Endothelial cell of umbilical vein (primary cell): ENCODE results near the gene RALGAPA1. TPM values are rescaled to one million over a fixed set of nuclear protein-coding genes. Genes with fewer than 3 reads are reported as not detected.

Experiments
- BruUV-seq: library from RNA; stranded (reverse); fragments of 400-500 nt; replicated peaks from 2 replicates; lab custom pipeline; 2021; lab: Mats Ljungman, UMichigan
- CTCF ChIA-PET: fragments of 300-600, 350-600 bp; sonication (Branson Sonifier 250); formaldehyde crosslinking; loops from one replicate; lab custom pipeline; 2021; ENCODE audit warnings: antibody characterized with exemption, inconsistent platforms; lab: Charles Lee
- POLR2A ChIA-PET: fragments of 300-600, 350-600 bp; sonication (Branson Sonifier 250); formaldehyde crosslinking; loops from one replicate; lab custom pipeline; 2021; ENCODE audit warnings: antibody characterized with exemption, inconsistent platforms; lab: Charles Lee
- DNase-seq: peaks from one replicate; pipeline ENCODE4 v3.0.0-alpha.2; 2011; ENCODE audit warnings: low read depth, low spot score
- FAIRE-seq: peaks from 2 replicates; lab custom pipeline; 2011; peaks lifted over from hg19 to GRCh38; lab: Jason Lieb, UNC
- H2AFZ ChIP-seq: 2 replicates; pipeline ENCODE4 v1.6.0; 2012; ENCODE audit warnings: low read depth, low read length, control low read depth, inconsistent platforms
- H3K27ac ChIP-seq: 2 replicates; pipeline ENCODE4 v1.5.1; 2011; ENCODE audit warnings: low read depth, mild to moderate bottlenecking, control low read depth, low read length, moderate library complexity; ENCODE audit not compliant: insufficient read depth
- H3K27me3 ChIP-seq, 2 experiments: 2 replicates each; pipeline versions ENCODE4 v1.6.0 to v1.6.1; 2011; ENCODE audit warnings: low read length in 2 of 2, mixed read lengths in 1 of 2; ENCODE audit not compliant: control insufficient read depth in 2 of 2, insufficient read depth in 2 of 2
- H3K36me3 ChIP-seq, 2 experiments: 2 replicates in 1 of 2; 3 replicates in 1 of 2; pipeline ENCODE4 v1.5.1; 2011; ENCODE audit warnings: low read length in 2 of 2, mild to moderate bottlenecking in 1 of 2, moderate library complexity in 1 of 2; ENCODE audit not compliant: control insufficient read depth in 2 of 2, insufficient read depth in 2 of 2; ENCODE audit errors: extremely low read depth in 1 of 2
- H3K4me1 ChIP-seq: 3 replicates; pipeline ENCODE4 v1.5.1; 2011; ENCODE audit warnings: mild to moderate bottlenecking, low read length; ENCODE audit not compliant: control insufficient read depth, insufficient read depth; ENCODE audit errors: extremely low read depth
- H3K4me2 ChIP-seq: 2 replicates; pipeline ENCODE4 v1.6.1; 2011; ENCODE audit warnings: low read length, control low read depth, mixed read lengths; ENCODE audit not compliant: insufficient read depth
- H3K4me3 ChIP-seq, 3 experiments: fragments of 200-600 bp in 1 of 3; sonication (generic), shearing (Covaris generic) in 1 of 3; replicated peaks in 1 of 3; 2 replicates each; pipeline ENCODE4 v1.5.1; 2011 to 2016; ENCODE audit warnings: control low read depth in 3 of 3, low read length in 3 of 3, mild to moderate bottlenecking in 2 of 3, inconsistent platforms in 1 of 3, low read depth in 1 of 3, moderate library complexity in 1 of 3; ENCODE audit not compliant: insufficient read depth in 1 of 3
- H3K79me2 ChIP-seq: 2 replicates; pipeline ENCODE4 v1.6.0; 2012; ENCODE audit warnings: low read length, inconsistent platforms; ENCODE audit not compliant: control insufficient read depth, insufficient read depth
- H3K9ac ChIP-seq: replicated peaks from 2 replicates; pipeline ENCODE3; 2011; ENCODE audit warnings: low read length, control low read depth; ENCODE audit not compliant: insufficient read depth; ENCODE audit errors: extremely low read depth
- H3K9me1 ChIP-seq: replicated peaks from 3 replicates; pipeline ENCODE4 v1.6.0; 2011; ENCODE audit warnings: mild to moderate bottlenecking, low read length; ENCODE audit not compliant: control insufficient read depth, insufficient read depth; ENCODE audit errors: extremely low read depth
- H3K9me3 ChIP-seq: replicated peaks from 2 replicates; pipeline ENCODE4 v1.5.1; 2012; ENCODE audit warnings: low read length, inconsistent platforms; ENCODE audit not compliant: control insufficient read depth, insufficient read depth
- H4K20me1 ChIP-seq: replicated peaks from 2 replicates; pipeline ENCODE3; 2011; ENCODE audit warnings: mild to moderate bottlenecking, low read length; ENCODE audit not compliant: control insufficient read depth, insufficient read depth; ENCODE audit errors: extremely low read depth
- EZH2 ChIP-seq: IDR thresholded peaks from 2 replicates; pipeline ENCODE4 v1.6.1; 2012; ENCODE audit warnings: borderline replicate concordance, low read depth, mild to moderate bottlenecking, moderate library complexity, low read length, inconsistent platforms; ENCODE audit not compliant: severe bottlenecking
- FOS ChIP-seq: IDR thresholded peaks from 2 replicates; pipeline ENCODE4 v1.6.1; 2011; ENCODE audit warnings: mild to moderate bottlenecking, low read length, moderate library complexity, borderline replicate concordance; ENCODE audit not compliant: insufficient read depth
- GATA2 ChIP-seq: IDR thresholded peaks from 2 replicates; pipeline ENCODE4 v1.7.0; 2011; ENCODE audit warnings: low read depth, mild to moderate bottlenecking, moderate library complexity, mixed read lengths, low read length; ENCODE audit not compliant: insufficient read length, insufficient read depth
- JUN ChIP-seq: IDR thresholded peaks from 2 replicates; pipeline ENCODE4 v1.6.1; 2011; ENCODE audit warnings: borderline replicate concordance, low read depth; ENCODE audit not compliant: insufficient read length, insufficient read depth
- MAX ChIP-seq: IDR thresholded peaks from 2 replicates; pipeline ENCODE4 v1.6.1; 2011; ENCODE audit not compliant: insufficient read depth, insufficient read length
- MYC ChIP-seq: IDR thresholded peaks from one replicate; pipeline ENCODE4 v1.6.1; 2011; ENCODE audit warnings: mild to moderate bottlenecking, low read depth, low read length
- POLR2AphosphoS5 ChIP-seq: IDR thresholded peaks from 2 replicates; pipeline ENCODE4 v1.6.1; 2012; ENCODE audit warnings: low read depth, mild to moderate bottlenecking, control low read depth, low read length, moderate library complexity; ENCODE audit not compliant: insufficient read depth
- dilution Hi-C: fragments of 300-500 bp; cut with MboI; formaldehyde crosslinking; loops from one replicate; pipeline ENCODE4 v1.15.0; 2019; ENCODE audit warnings: low sequenced_read_pairs; ENCODE audit not compliant: extremely low pct_ligation_motif_present
- intact Hi-C: fragments of 100-400 bp; cut with micrococcal nuclease; formaldehyde crosslinking; loops from one replicate; pipeline ENCODE4 v1.10.0; 2022
- polyA plus RNA-seq, 4 experiments: library from polyadenylated mRNA; depleted of rRNA in 3 of 4; stranded (reverse) in 3 of 4; unstranded in 1 of 4; fragments of >200 nt; gene quantifications; 2 replicates each; pipeline versions ENCODE4 v1.2.1 to v1.2.3, GENCODE V29; 2011 to 2012; ENCODE audit warnings: missing spikeins in 1 of 4
- total RNA-seq: library from RNA; stranded (reverse); gene quantifications from 2 replicates; pipeline ENCODE4 v1.2.3, GENCODE V29; 2021

Gene RALGAPA1
- total and polyA plus RNA-seq, 2 donors (not counting 3 experiments of a cell fraction or from before 2014, with no cell fraction given) = 6.1 to 30.9 TPM

- ChIA-PET POLR2A (no interaction called here), CTCF (interaction anchor here (0.6 kb wide), 1 partner anchor 29 kb away, joined by 4 read pairs; no protein-coding TSS in a partner anchor)
- intact Hi-C loops (no loop called here), dilution Hi-C loops (no loop called here)
- no TSS peak for BruUV-seq
- TF ChIP-seq GATA2 (peak; percentile 53), JUN (peak; percentile 52), MAX (no peak), FOS (peak; percentile 86), POLR2AphosphoS5 (peak; percentile 53), MYC (no peak)
- DNase-seq (peak; percentile 67), FAIRE-seq (peak; percentile 90)
- Histone ChIP-seq H3K27me3 (no peaks in the 10 kb centered on the region), H3K27ac (peak overlapping the region; percentile 86), H3K4me2 (peak overlapping the region; percentile 73), H3K9me3 (no peaks in the 10 kb centered on the region), H3K79me2 (no peaks in the 10 kb centered on the region), H2AFZ (peak overlapping the region; percentile 48), H3K4me3 (no peak overlapping the region), H4K20me1 (no peaks in the 10 kb centered on the region), H3K36me3 (no peaks in the 10 kb centered on the region), H3K9me1 (no peaks in the 10 kb centered on the region), H3K4me1 (peaks cover 16% of the 10 kb centered on the region), H3K9ac (peak overlapping the region; percentile 31)
Observed at GRCh38 chr14:35506927-35507326, 302.2 kb downstream of the RALGAPA1 start.

GRCh38 chr14:35506461-35506860, 302.6 kb downstream of the RALGAPA1 start:
- dilution Hi-C loops = no loop called here

More at GRCh38 chr14:35506461-35506860, 302.6 kb downstream of the RALGAPA1 start:
- TSS peak; percentile 67 for BruUV-seq
- Histone ChIP-seq H4K20me1 (no peaks in the 10 kb centered on the region), H3K27me3 (no peaks in the 10 kb centered on the region), H3K4me2 (peak overlapping the region; percentile 73), H2AFZ (peak overlapping the region; percentile 48), H3K27ac (peak overlapping the region; percentile 86), H3K9me1 (no peaks in the 10 kb centered on the region), H3K9me3 (no peaks in the 10 kb centered on the region), H3K9ac (peak overlapping the region; percentile 31), H3K4me3 (no peak overlapping the region), H3K4me1 (peaks cover 16% of the 10 kb centered on the region), H3K36me3 (no peaks in the 10 kb centered on the region), H3K79me2 (no peaks in the 10 kb centered on the region)
- DNase-seq = no peak
- FAIRE-seq = peak; percentile 26
- ChIA-PET CTCF (no interaction called here), POLR2A (no interaction called here)
- no peak for TF ChIP-seq POLR2AphosphoS5
- no peak for TF ChIP-seq JUN
- TF ChIP-seq MAX = no peak
- TF ChIP-seq GATA2 = no peak
- no peak for TF ChIP-seq EZH2
- TF ChIP-seq MYC = no peak
- intact Hi-C loops = no loop called here
